ENCODE measurements around the gene TAF3.

TAF3 gene

GRCh38 chr10:7813481-7813880, 4.8 kb upstream of the TAF3 start:
- no peak for DNase-seq

GRCh38 chr10:7817576-7817975, 729 bp upstream of the TAF3 start:
- DNase-seq, result no peak

- DNase-seq, result no peak
These were observed 366 bp upstream of the TAF3 start for GRCh38 chr10:7817984-7818294.

GRCh38 chr10:7819121-7819460, 786 bp downstream of the TAF3 start:
- DNase-seq, result no peak

GRCh38 chr10:7824251-7824650, 5.9 kb downstream of the TAF3 start:
- no peak for DNase-seq

GRCh38 chr10:7826971-7827370, 8.7 kb downstream of the TAF3 start:
- DNase-seq, result no peak

- DNase-seq, result no peak
These were observed 11.1 kb downstream of the TAF3 start for GRCh38 chr10:7829289-7829834.

- no peak for DNase-seq
These were observed 13.8 kb downstream of the TAF3 start for GRCh38 chr10:7832060-7832459.

GRCh38 chr10:7833210-7833609, 14.9 kb downstream of the TAF3 start:
- no peak for DNase-seq

GRCh38 chr10:7834262-7834661, 16.0 kb downstream of the TAF3 start:
- no peak for DNase-seq

GRCh38 chr10:7836571-7836970, 18.3 kb downstream of the TAF3 start:
- DNase-seq, result no peak

GRCh38 chr10:7846591-7846990, 28.3 kb downstream of the TAF3 start:
- no peak for DNase-seq

GRCh38 chr10:7853226-7853842, 35.0 kb downstream of the TAF3 start:
- DNase-seq, result no peak

GRCh38 chr10:7853890-7854289, 35.6 kb downstream of the TAF3 start:
- DNase-seq, result no peak

GRCh38 chr10:7855205-7855604, 36.9 kb downstream of the TAF3 start:
- no peak for DNase-seq

- DNase-seq, result no peak
These were observed 38.4 kb downstream of the TAF3 start for GRCh38 chr10:7856678-7857077.

- no peak for DNase-seq
These were observed 39.0 kb downstream of the TAF3 start for GRCh38 chr10:7857262-7857661.

- DNase-seq, result no peak
These were observed 43.3 kb downstream of the TAF3 start for GRCh38 chr10:7861509-7862120.

GRCh38 chr10:7862121-7862514, 43.8 kb downstream of the TAF3 start:
- DNase-seq, result no peak

GRCh38 chr10:7866176-7866575, 47.9 kb downstream of the TAF3 start:
- no peak for DNase-seq

GRCh38 chr10:7872041-7872442, 53.7 kb downstream of the TAF3 start:
- no peak for DNase-seq

GRCh38 chr10:7874864-7875263, 56.6 kb downstream of the TAF3 start:
- DNase-seq, result no peak

- no peak for DNase-seq
These were observed 58.3 kb downstream of the TAF3 start for GRCh38 chr10:7876541-7877127.

GRCh38 chr10:7881119-7881518, 62.8 kb downstream of the TAF3 start:
- DNase-seq, result no peak

GRCh38 chr10:7886056-7886455, 67.8 kb downstream of the TAF3 start:
- no peak for DNase-seq
